ENCODE results near the gene TRAPPC8.
A peak's percentile ranks its signal among the peaks of the same experiment; 100 is the strongest.
"Not testable (repeated sequence)": the region's sequence is repeated elsewhere in the genome, so short reads cannot be mapped to it uniquely, and the experiment has no call there.

Gene TRAPPC8

GRCh38 chr18:31943878-31944816 lies 1.2 kb upstream of the TRAPPC8 start:
- Histone ChIP-seq H3K36me3 (ENCODE audit: control insufficient read depth, insufficient read depth, low read length) (no peaks in the 10 kb centered on the region), H3K9me3 (ENCODE audit: control insufficient read depth, insufficient read depth, low read length) (no peaks in the 10 kb centered on the region), H3K27ac (ENCODE audit: low read length) (no peak overlapping the region), H3K4me3 (ENCODE audit: low read length) (peak overlapping the region; percentile 96; the same call in 1 of the 2 replicates), H3K4me1 (ENCODE audit: control insufficient read depth, insufficient read depth, low read length) (peaks cover 1% of the 10 kb centered on the region; the same call in 1 of the 2 replicates), H3K27me3 (ENCODE audit: control insufficient read depth, insufficient read depth, low read length) (no peaks in the 10 kb centered on the region)
- no peak for DNase-seq (ENCODE audit: low read depth, low spot score)
- WGBS (ENCODE audit: insufficient coverage, insufficient read length) = no CpG with 5 or more reads among the region's 15 CpGs

GRCh38 chr18:31942291-31942998 lies 483 bp downstream of the TRAPPC8 start:
- peaks cover 1% of the 10 kb centered on the region; the same call in 1 of the 2 replicates for H3K4me1 ChIP-seq (ENCODE audit: control insufficient read depth, insufficient read depth, low read length)
- DNase-seq (ENCODE audit: low read depth, low spot score) = no peak
- no peaks in the 10 kb centered on the region for H3K9me3 ChIP-seq (ENCODE audit: control insufficient read depth, insufficient read depth, low read length)
- H3K36me3 ChIP-seq (ENCODE audit: control insufficient read depth, insufficient read depth, low read length) = no peaks in the 10 kb centered on the region
- H3K27me3 ChIP-seq (ENCODE audit: control insufficient read depth, insufficient read depth, low read length) = no peaks in the 10 kb centered on the region
- H3K27ac ChIP-seq (ENCODE audit: low read length) = no peak overlapping the region
- WGBS (ENCODE audit: insufficient coverage, insufficient read length) = no CpG with 5 or more reads among the region's 64 CpGs
- peak overlapping the region; percentile 90 for H3K4me3 ChIP-seq (ENCODE audit: low read length)

- H3K4me3 ChIP-seq (ENCODE audit: low read length) = no peak overlapping the region
- WGBS (ENCODE audit: insufficient coverage, insufficient read length) = no CpG with 5 or more reads among the region's 24 CpGs
- no peaks in the 10 kb centered on the region for H3K36me3 ChIP-seq (ENCODE audit: control insufficient read depth, insufficient read depth, low read length)
- H3K4me1 ChIP-seq (ENCODE audit: control insufficient read depth, insufficient read depth, low read length) = peaks cover 1% of the 10 kb centered on the region; the same call in 1 of the 2 replicates
- DNase-seq (ENCODE audit: low read depth, low spot score) = no peak
- no peaks in the 10 kb centered on the region for H3K9me3 ChIP-seq (ENCODE audit: control insufficient read depth, insufficient read depth, low read length)
- H3K27me3 ChIP-seq (ENCODE audit: control insufficient read depth, insufficient read depth, low read length) = no peaks in the 10 kb centered on the region
- H3K27ac ChIP-seq (ENCODE audit: low read length) = no peak overlapping the region
Measured at GRCh38 chr18:31941010-31941809, 1.7 kb downstream of the TRAPPC8 start.

GRCh38 chr18:31934773-31935172 lies 8.2 kb downstream of the TRAPPC8 start:
- H3K4me3 ChIP-seq (ENCODE audit: low read length); H3K27ac ChIP-seq (ENCODE audit: low read length); H3K4me1 ChIP-seq (ENCODE audit: control insufficient read depth, insufficient read depth, low read length); H3K36me3 ChIP-seq (ENCODE audit: control insufficient read depth, insufficient read depth, low read length); DNase-seq (ENCODE audit: low read depth, low spot score); H3K27me3 ChIP-seq (ENCODE audit: control insufficient read depth, insufficient read depth, low read length); H3K9me3 ChIP-seq (ENCODE audit: control insufficient read depth, insufficient read depth, low read length): not testable (repeated sequence)
- no CpG with 5 or more reads among the region's 8 CpGs for WGBS (ENCODE audit: insufficient coverage, insufficient read length)

DNA sequence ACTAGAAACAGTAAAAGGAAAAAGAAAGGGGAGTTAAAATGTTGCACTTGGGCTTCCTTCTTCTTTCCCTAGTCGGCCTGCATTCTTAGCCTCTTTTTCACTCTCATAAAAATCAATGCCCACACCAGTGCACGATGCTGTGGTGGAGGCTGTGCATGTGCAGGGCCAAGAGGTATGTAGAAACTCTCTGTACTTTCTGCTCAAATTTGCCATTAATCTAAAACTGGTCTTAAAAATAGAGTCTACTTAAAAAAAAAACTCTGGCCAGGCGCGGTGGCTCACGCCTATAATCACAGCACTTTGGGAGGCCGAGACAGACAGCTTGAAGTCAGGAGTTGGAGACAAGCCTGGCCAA lies 11.1 kb downstream of the TRAPPC8 start:
- no peaks in the 10 kb centered on the region for H3K9me3 ChIP-seq (ENCODE audit: control insufficient read depth, insufficient read depth, low read length)
- WGBS (ENCODE audit: insufficient coverage, insufficient read length) = no CpG with 5 or more reads among the region's 6 CpGs
- H3K27ac ChIP-seq (ENCODE audit: low read length) = no peak overlapping the region
- H3K27me3 ChIP-seq (ENCODE audit: control insufficient read depth, insufficient read depth, low read length) = no peaks in the 10 kb centered on the region
- DNase-seq (ENCODE audit: low read depth, low spot score) = no peak
- no peak overlapping the region for H3K4me3 ChIP-seq (ENCODE audit: low read length)
- no peaks in the 10 kb centered on the region for H3K36me3 ChIP-seq (ENCODE audit: control insufficient read depth, insufficient read depth, low read length)
- H3K4me1 ChIP-seq (ENCODE audit: control insufficient read depth, insufficient read depth, low read length) = no peaks in the 10 kb centered on the region

DNA sequence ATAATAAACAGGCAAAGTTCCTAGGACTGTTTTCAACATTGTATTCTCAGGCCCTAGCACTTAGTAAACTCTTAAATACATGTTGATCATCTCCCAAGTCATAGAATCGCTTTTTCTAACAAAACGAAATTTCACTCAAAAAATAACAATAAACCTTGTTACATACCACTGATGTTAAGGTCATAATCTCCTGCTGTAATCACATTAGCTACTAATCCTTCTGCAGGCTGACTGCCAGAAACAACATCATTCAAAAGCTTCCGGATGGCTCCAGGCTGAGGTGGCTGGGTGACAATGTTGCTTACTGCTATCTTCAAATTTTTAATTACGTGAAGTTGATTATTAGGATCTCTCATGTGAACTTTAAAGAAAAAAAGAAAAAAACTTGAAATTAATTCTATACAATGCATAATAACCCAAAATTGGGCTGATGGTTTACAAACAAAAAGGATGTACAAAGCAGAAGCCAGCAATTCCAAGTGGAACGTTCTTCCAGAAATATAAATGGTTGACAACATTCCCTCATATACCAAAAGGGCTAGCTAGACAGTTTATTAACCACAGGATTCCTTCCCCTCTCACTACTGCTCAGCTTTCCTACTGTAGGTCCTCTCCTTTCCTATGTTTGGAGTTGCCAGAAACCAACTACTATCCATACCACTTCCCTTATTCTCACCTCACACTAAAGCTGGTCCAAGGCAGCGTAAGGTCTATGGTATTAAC lies 11.6 kb downstream of the TRAPPC8 start:
- H3K27me3 ChIP-seq (ENCODE audit: control insufficient read depth, insufficient read depth, low read length) = no peaks in the 10 kb centered on the region
- H3K9me3 ChIP-seq (ENCODE audit: control insufficient read depth, insufficient read depth, low read length) = no peaks in the 10 kb centered on the region
- no peak overlapping the region for H3K27ac ChIP-seq (ENCODE audit: low read length)
- no peak overlapping the region for H3K4me3 ChIP-seq (ENCODE audit: low read length)
- no peaks in the 10 kb centered on the region for H3K36me3 ChIP-seq (ENCODE audit: control insufficient read depth, insufficient read depth, low read length)
- 100% methylated on average over 2 of the region's 6 CpGs for WGBS (ENCODE audit: insufficient coverage, insufficient read length)
- no peak for DNase-seq (ENCODE audit: low read depth, low spot score)
- no peaks in the 10 kb centered on the region for H3K4me1 ChIP-seq (ENCODE audit: control insufficient read depth, insufficient read depth, low read length)

- Histone ChIP-seq H3K27ac (ENCODE audit: low read length) (no peak overlapping the region), H3K27me3 (ENCODE audit: control insufficient read depth, insufficient read depth, low read length) (no peaks in the 10 kb centered on the region), H3K9me3 (ENCODE audit: control insufficient read depth, insufficient read depth, low read length) (no peaks in the 10 kb centered on the region), H3K36me3 (ENCODE audit: control insufficient read depth, insufficient read depth, low read length) (no peaks in the 10 kb centered on the region), H3K4me1 (ENCODE audit: control insufficient read depth, insufficient read depth, low read length) (no peaks in the 10 kb centered on the region), H3K4me3 (ENCODE audit: low read length) (no peak overlapping the region)
- DNase-seq (ENCODE audit: low read depth, low spot score) = no peak
Measured at GRCh38 chr18:31929273-31929672, 13.7 kb downstream of the TRAPPC8 start.

GRCh38 chr18:31926988-31927387 lies 15.9 kb downstream of the TRAPPC8 start:
- H3K4me3 ChIP-seq (ENCODE audit: low read length); H3K4me1 ChIP-seq (ENCODE audit: control insufficient read depth, insufficient read depth, low read length); H3K36me3 ChIP-seq (ENCODE audit: control insufficient read depth, insufficient read depth, low read length); DNase-seq (ENCODE audit: low read depth, low spot score); H3K9me3 ChIP-seq (ENCODE audit: control insufficient read depth, insufficient read depth, low read length); H3K27me3 ChIP-seq (ENCODE audit: control insufficient read depth, insufficient read depth, low read length); H3K27ac ChIP-seq (ENCODE audit: low read length): not testable (repeated sequence)
- no CpG with 5 or more reads among the region's 5 CpGs for WGBS (ENCODE audit: insufficient coverage, insufficient read length)

DNA sequence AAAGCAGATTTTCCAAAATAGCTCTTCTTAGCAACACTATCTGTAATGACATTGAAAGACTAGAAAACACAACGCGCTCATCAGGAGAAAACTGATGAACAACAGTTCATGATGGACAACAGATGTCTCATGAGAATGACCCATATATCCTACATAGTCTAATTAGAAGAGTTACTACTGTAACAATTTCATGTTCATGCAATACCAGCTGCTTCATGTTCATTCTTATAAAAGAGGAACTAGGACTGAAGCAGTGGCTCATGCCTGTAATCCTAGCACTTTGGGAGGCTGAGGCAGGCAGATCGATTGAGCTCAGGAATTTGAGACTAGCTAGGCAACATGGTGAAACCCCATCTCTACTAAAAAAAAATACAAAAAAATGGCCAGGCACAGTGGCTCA lies 22.7 kb downstream of the TRAPPC8 start:
- Histone ChIP-seq H3K27ac (ENCODE audit: low read length) (no peak overlapping the region), H3K27me3 (ENCODE audit: control insufficient read depth, insufficient read depth, low read length) (no peaks in the 10 kb centered on the region), H3K36me3 (ENCODE audit: control insufficient read depth, insufficient read depth, low read length) (no peaks in the 10 kb centered on the region), H3K4me1 (ENCODE audit: control insufficient read depth, insufficient read depth, low read length) (no peaks in the 10 kb centered on the region), H3K4me3 (ENCODE audit: low read length) (no peak overlapping the region), H3K9me3 (ENCODE audit: control insufficient read depth, insufficient read depth, low read length) (no peaks in the 10 kb centered on the region)
- no peak for DNase-seq (ENCODE audit: low read depth, low spot score)
- no CpG with 5 or more reads among the region's 3 CpGs for WGBS (ENCODE audit: insufficient coverage, insufficient read length)

- DNase-seq (ENCODE audit: low read depth, low spot score); H3K4me1 ChIP-seq (ENCODE audit: control insufficient read depth, insufficient read depth, low read length); H3K27me3 ChIP-seq (ENCODE audit: control insufficient read depth, insufficient read depth, low read length); H3K4me3 ChIP-seq (ENCODE audit: low read length); H3K9me3 ChIP-seq (ENCODE audit: control insufficient read depth, insufficient read depth, low read length); H3K27ac ChIP-seq (ENCODE audit: low read length); H3K36me3 ChIP-seq (ENCODE audit: control insufficient read depth, insufficient read depth, low read length): not testable (repeated sequence)
- whole genome bisulfite sequencing (ENCODE audit: insufficient coverage, insufficient read length) = no CpG with 5 or more reads among the region's 5 CpGs
Measured at GRCh38 chr18:31919366-31919765, 23.6 kb downstream of the TRAPPC8 start.
